ENCODE results near the gene SEMA3A.

The SEMA3A gene

DNA sequence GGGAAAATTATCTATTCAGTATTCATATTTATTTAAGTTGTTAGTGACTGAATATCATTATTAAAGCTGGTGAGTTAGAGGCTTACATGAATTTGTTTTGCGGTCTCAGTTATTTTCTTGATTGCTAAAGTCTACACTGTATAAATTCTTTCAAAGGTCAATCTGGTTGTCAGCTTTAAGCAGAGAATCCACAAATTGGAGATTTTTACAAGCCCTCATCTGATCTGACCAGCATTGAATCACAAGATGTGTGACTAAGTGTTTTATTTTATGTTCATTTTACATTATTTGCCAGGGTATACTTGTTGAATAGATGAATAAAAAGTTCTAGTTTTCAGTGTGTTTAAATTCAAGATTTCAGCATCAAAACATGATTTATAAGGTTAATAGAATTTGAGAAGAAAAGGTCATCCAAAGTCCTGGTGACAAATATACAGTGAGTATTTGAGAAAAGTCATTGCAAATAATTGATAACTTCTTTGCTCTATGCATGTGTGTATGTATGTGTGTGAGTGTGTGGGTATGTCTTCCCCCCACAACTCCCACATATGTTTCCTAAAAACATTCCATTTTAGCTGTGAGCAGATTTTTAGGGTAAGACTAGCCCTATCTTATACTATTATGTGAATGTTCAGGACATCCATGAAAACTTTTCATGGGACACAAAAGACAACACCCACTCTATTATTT lies 4.4 kb downstream of the SEMA3A start:
- no peak for TF ChIP-seq TOX (CRISPR knock-in tag; IDR thresholded peaks at IDR 0.05; ENCODE audit: borderline replicate concordance)
- TF ChIP-seq TCF4 (CRISPR knock-in tag; IDR thresholded peaks at IDR 0.05; ENCODE audit: borderline replicate concordance) = no peak
- no peak for TF ChIP-seq ISL1 (CRISPR knock-in tag; IDR thresholded peaks at IDR 0.05)
- no peak for TF ChIP-seq ARNTL (CRISPR knock-in tag; IDR thresholded peaks at IDR 0.05; ENCODE audit: borderline replicate concordance, low read depth)
- TF ChIP-seq ZNF8 (CRISPR knock-in tag; IDR thresholded peaks at IDR 0.05) = no peak
- no peak for TF ChIP-seq GLIS3 (CRISPR knock-in tag; IDR thresholded peaks at IDR 0.05)
- ATAC-seq = no peak

DNA sequence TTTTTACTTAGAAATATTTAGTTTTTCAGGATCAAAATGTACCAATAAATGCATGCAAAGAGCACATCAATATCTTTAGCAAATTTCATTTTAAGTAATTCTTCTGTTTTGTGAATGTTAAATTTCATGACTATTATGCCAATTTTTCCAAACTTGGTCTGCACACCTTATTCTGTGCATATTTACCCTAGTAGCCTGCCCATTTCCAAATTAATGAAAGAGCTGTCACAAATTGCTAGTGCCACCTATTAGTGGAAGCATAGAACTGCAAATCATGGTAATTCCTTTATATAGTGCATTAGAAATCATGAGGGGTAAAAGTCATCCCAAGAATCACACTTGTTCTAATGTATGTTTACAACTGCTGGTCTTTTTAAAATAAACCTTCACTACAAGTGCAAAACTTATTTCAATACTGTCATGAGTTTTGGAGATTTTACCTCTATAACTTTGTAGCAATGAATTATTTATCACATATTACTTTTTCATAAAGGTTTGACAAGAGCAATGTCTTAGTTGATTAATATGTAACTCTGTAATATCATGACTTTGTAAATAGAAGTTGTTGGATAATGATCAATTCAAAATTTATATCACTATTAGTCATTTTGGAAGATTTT lies 5.7 kb downstream of the SEMA3A start:
- ATAC-seq = peak; percentile 31; the same call in 2 of the 3 replicates

DNA sequence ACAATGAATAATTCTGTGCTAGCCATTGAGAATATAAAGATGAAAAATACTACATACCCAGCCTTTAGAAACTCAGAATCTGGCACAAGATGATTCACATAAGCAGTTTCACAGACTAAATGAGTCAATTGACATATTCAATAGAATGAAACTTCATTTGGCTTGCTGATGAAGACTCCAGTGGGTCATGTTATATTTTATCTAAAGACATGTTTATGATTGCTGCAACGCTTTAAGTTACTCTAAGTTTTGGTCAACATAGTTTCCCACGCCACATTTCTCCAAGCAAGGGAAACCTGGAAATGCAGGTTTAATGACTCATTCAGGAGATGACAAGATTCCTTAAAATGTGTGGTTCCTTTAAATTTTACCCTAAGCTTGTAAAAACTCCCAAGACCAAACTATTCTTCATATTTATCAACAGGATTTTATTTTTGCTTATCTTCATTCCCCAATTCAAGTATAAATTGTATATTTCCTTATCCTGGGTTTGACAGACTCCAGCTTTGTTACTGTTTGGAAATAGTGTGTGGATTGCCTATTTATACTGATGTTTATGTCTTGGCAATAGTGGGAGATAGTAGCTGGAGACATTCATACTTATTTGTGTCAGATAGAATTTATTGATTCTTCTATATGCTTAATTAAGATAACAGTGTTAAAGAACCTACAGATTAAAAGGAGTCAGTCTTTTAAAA lies 6.6 kb downstream of the SEMA3A start:
- TF ChIP-seq, protein P1, sequence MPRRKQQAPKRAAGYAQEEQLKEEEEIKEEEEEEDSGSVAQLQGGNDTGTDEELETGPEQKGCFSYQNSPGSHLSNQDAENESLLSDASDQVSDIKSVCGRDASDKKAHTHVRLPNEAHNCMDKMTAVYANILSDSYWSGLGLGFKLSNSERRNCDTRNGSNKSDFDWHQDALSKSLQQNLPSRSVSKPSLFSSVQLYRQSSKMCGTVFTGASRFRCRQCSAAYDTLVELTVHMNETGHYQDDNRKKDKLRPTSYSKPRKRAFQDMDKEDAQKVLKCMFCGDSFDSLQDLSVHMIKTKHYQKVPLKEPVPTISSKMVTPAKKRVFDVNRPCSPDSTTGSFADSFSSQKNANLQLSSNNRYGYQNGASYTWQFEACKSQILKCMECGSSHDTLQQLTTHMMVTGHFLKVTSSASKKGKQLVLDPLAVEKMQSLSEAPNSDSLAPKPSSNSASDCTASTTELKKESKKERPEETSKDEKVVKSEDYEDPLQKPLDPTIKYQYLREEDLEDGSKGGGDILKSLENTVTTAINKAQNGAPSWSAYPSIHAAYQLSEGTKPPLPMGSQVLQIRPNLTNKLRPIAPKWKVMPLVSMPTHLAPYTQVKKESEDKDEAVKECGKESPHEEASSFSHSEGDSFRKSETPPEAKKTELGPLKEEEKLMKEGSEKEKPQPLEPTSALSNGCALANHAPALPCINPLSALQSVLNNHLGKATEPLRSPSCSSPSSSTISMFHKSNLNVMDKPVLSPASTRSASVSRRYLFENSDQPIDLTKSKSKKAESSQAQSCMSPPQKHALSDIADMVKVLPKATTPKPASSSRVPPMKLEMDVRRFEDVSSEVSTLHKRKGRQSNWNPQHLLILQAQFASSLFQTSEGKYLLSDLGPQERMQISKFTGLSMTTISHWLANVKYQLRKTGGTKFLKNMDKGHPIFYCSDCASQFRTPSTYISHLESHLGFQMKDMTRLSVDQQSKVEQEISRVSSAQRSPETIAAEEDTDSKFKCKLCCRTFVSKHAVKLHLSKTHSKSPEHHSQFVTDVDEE (CRISPR knock-in tag; IDR thresholded peaks at IDR 0.05) = no peak
- TF ChIP-seq SNAI2 (CRISPR knock-in tag; IDR thresholded peaks at IDR 0.05) = no peak
- TF ChIP-seq, protein P2, sequence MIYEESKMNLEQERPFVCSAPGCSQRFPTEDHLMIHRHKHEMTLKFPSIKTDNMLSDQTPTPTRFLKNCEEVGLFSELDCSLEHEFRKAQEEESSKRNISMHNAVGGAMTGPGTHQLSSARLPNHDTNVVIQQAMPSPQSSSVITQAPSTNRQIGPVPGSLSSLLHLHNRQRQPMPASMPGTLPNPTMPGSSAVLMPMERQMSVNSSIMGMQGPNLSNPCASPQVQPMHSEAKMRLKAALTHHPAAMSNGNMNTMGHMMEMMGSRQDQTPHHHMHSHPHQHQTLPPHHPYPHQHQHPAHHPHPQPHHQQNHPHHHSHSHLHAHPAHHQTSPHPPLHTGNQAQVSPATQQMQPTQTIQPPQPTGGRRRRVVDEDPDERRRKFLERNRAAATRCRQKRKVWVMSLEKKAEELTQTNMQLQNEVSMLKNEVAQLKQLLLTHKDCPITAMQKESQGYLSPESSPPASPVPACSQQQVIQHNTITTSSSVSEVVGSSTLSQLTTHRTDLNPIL (CRISPR knock-in tag; IDR thresholded peaks at IDR 0.05; ENCODE audit: low read depth) = no peak
- TF ChIP-seq ESRRG (CRISPR knock-in tag; IDR thresholded peaks at IDR 0.05) = no peak
- no peak for TF ChIP-seq PATZ1 (CRISPR knock-in tag; IDR thresholded peaks at IDR 0.05; ENCODE audit: borderline replicate concordance)
- TF ChIP-seq ISL1 (CRISPR knock-in tag; IDR thresholded peaks at IDR 0.05) = peak; percentile 6; the same call in 1 of the 2 replicates
- peak; percentile 16; the same call in 2 of the 3 replicates for ATAC-seq

More for the DNA sequence above, 5.7 kb downstream of the SEMA3A start:
- TF ChIP-seq POU6F1 (CRISPR knock-in tag; IDR thresholded peaks at IDR 0.05; ENCODE audit: borderline replicate concordance, low read depth) = no peak
- no peak for TF ChIP-seq OSR1 (CRISPR knock-in tag; IDR thresholded peaks at IDR 0.05)
- no peak for TF ChIP-seq TCF4 (CRISPR knock-in tag; IDR thresholded peaks at IDR 0.05; ENCODE audit: borderline replicate concordance)
- TF ChIP-seq ARNTL (CRISPR knock-in tag; IDR thresholded peaks at IDR 0.05; ENCODE audit: borderline replicate concordance, low read depth) = no peak
- no peak for TF ChIP-seq ZNF8 (CRISPR knock-in tag; IDR thresholded peaks at IDR 0.05)

GRCh38 chr7:84187087-84187805 lies 7.3 kb downstream of the SEMA3A start:
- peak; percentile 18; the same call in 2 of the 3 replicates for ATAC-seq
- TF ChIP-seq ZNF70 (CRISPR knock-in tag; IDR thresholded peaks at IDR 0.05) = no peak
- no peak for TF ChIP-seq ZFP30 (CRISPR knock-in tag; IDR thresholded peaks at IDR 0.05)
- TF ChIP-seq TCF4 (CRISPR knock-in tag; IDR thresholded peaks at IDR 0.05; ENCODE audit: borderline replicate concordance) = no peak
- no peak for TF ChIP-seq ARNTL (CRISPR knock-in tag; IDR thresholded peaks at IDR 0.05; ENCODE audit: borderline replicate concordance, low read depth)
- no peak for TF ChIP-seq ZNF8 (CRISPR knock-in tag; IDR thresholded peaks at IDR 0.05)
- no peak for TF ChIP-seq BACH2 (CRISPR knock-in tag; IDR thresholded peaks at IDR 0.05; ENCODE audit: borderline replicate concordance)
- TF ChIP-seq PATZ1 (CRISPR knock-in tag; IDR thresholded peaks at IDR 0.05; ENCODE audit: borderline replicate concordance) = no peak
- TF ChIP-seq CSDC2 (CRISPR knock-in tag; IDR thresholded peaks at IDR 0.05) = no peak
- TF ChIP-seq, protein P1 (CRISPR knock-in tag; IDR thresholded peaks at IDR 0.05) = no peak
- TF ChIP-seq ESRRG (CRISPR knock-in tag; IDR thresholded peaks at IDR 0.05) = no peak
- no peak for TF ChIP-seq GLIS3 (CRISPR knock-in tag; IDR thresholded peaks at IDR 0.05)
- TF ChIP-seq RARB (CRISPR knock-in tag; IDR thresholded peaks at IDR 0.05) = no peak
